Parathyroid adenoma (tissue), 2 donors: ENCODE data around the gene RAB40C.
"Not testable (repeated sequence)": the region's sequence is repeated elsewhere in the genome, so short reads cannot be mapped to it uniquely, and the experiment has no call there.

Experiments used
- H2AFZ ChIP-seq: fragments of 300-600 bp; sonication (generic); one replicate; pipeline ENCODE4 v1.7.0; 2017; ENCODE audit warnings: antibody characterized with exemption, mild to moderate bottlenecking
- H3K27ac ChIP-seq: fragments of 300-600 bp; sonication (generic); one replicate; pipeline ENCODE4 v1.7.0; 2017
- H3K27me3 ChIP-seq: fragments of 300-600 bp; sonication (generic); one replicate; pipeline ENCODE4 v1.7.0; 2017; ENCODE audit warnings: low read length; ENCODE audit not compliant: control insufficient read depth, insufficient read depth
- H3K36me3 ChIP-seq: fragments of 300-600 bp; sonication (generic); one replicate; pipeline ENCODE4 v1.7.0; 2017; ENCODE audit warnings: low read length; ENCODE audit not compliant: control insufficient read depth, insufficient read depth
- H3K4me1 ChIP-seq: fragments of 300-600 bp; sonication (generic); one replicate; pipeline ENCODE4 v1.7.0; 2017; ENCODE audit warnings: control low read depth
- H3K4me2 ChIP-seq: fragments of 300-600 bp; sonication (generic); one replicate; pipeline ENCODE4 v1.7.0; 2017; ENCODE audit warnings: low read length
- H3K4me3 ChIP-seq: fragments of 300-600 bp; sonication (generic); one replicate; pipeline ENCODE4 v1.7.0; 2017; ENCODE audit warnings: low read depth, low read length
- H3K79me2 ChIP-seq: fragments of 300-600 bp; sonication (generic); one replicate; pipeline ENCODE4 v1.7.0; 2017; ENCODE audit warnings: control low read depth
- H3K9ac ChIP-seq: fragments of 300-600 bp; sonication (generic); one replicate; pipeline ENCODE4 v1.7.0; 2017; ENCODE audit warnings: mild to moderate bottlenecking
- H3K9me3 ChIP-seq: fragments of 300-600 bp; sonication (generic); one replicate; pipeline ENCODE4 v1.7.0; 2017; ENCODE audit warnings: low read length; ENCODE audit not compliant: control insufficient read depth
- TF ChIP-seq, protein P1 (sequence below): fragments of 300-600 bp; sonication (generic); IDR thresholded peaks from one replicate; pipeline ENCODE4 v1.7.0; 2017; ENCODE audit warnings: antibody characterized with exemption, mild to moderate bottlenecking
- donor health status: primary hyperparathyroidism.

Gene RAB40C

DNA sequence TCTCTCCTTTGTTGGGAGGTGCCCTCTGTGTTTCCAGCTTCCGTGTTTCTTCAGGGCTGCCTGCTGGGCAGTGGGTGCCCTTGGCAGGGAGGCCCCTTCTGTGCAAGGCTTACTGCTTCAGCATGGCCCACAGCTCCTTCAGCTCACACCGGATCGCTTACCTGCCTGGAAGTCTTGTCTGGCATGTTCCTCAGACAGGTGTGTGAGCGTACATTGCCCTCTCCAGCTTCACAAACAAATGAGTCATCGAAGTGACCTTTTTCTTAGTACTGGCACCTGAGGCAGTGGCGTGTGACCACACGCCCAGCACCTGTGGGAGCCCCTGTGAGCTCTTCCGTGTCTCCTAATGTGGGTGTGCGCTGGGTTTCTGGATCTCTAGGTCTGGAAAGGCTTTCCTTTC, 3.5 kb downstream of the RAB40C start:
- Histone ChIP-seq H3K36me3 (no peaks in the 10 kb centered on the region), H3K9me3 (no peaks in the 10 kb centered on the region), H3K27me3 (no peaks in the 10 kb centered on the region), H2AFZ (peak overlapping the region; percentile 22), H3K4me1 (peaks cover 17% of the 10 kb centered on the region), H3K4me2 (peak overlapping the region; percentile 58), H3K27ac (peak overlapping the region; percentile 59), H3K9ac (no peak overlapping the region), H3K79me2 (peaks cover 35% of the 10 kb centered on the region), H3K4me3 (no peak overlapping the region)
- TF ChIP-seq, protein P1, sequence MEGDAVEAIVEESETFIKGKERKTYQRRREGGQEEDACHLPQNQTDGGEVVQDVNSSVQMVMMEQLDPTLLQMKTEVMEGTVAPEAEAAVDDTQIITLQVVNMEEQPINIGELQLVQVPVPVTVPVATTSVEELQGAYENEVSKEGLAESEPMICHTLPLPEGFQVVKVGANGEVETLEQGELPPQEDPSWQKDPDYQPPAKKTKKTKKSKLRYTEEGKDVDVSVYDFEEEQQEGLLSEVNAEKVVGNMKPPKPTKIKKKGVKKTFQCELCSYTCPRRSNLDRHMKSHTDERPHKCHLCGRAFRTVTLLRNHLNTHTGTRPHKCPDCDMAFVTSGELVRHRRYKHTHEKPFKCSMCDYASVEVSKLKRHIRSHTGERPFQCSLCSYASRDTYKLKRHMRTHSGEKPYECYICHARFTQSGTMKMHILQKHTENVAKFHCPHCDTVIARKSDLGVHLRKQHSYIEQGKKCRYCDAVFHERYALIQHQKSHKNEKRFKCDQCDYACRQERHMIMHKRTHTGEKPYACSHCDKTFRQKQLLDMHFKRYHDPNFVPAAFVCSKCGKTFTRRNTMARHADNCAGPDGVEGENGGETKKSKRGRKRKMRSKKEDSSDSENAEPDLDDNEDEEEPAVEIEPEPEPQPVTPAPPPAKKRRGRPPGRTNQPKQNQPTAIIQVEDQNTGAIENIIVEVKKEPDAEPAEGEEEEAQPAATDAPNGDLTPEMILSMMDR = no peak

DNA sequence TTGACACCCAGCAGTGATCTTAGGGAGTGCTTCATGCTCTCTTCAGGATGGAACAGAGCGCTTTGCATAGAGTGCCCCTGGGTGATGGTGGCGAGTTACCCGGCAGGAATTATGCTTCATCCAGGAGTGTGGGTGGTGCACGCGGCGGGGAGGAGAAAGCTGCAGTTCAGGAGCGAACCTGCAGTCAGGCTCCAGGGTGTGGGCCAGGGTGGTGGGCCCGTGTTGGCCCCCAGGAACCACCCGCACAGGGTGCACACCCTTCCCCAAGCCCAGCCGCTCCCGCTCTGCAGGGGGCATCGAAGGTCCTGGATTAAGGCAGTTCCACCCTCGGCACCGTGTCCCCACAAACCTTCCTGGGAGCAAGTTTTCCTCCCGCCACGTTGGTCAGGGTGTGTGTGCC, 3.9 kb downstream of the RAB40C start:
- Histone ChIP-seq H3K9ac (no peak overlapping the region), H3K36me3 (no peaks in the 10 kb centered on the region), H3K79me2 (peaks cover 35% of the 10 kb centered on the region), H3K27ac (peak overlapping the region; percentile 59), H3K9me3 (no peaks in the 10 kb centered on the region), H3K4me3 (no peak overlapping the region), H3K4me1 (peaks cover 17% of the 10 kb centered on the region), H3K27me3 (no peaks in the 10 kb centered on the region), H2AFZ (no peak overlapping the region), H3K4me2 (peak overlapping the region; percentile 15)
- TF ChIP-seq, protein P1 = no peak

DNA sequence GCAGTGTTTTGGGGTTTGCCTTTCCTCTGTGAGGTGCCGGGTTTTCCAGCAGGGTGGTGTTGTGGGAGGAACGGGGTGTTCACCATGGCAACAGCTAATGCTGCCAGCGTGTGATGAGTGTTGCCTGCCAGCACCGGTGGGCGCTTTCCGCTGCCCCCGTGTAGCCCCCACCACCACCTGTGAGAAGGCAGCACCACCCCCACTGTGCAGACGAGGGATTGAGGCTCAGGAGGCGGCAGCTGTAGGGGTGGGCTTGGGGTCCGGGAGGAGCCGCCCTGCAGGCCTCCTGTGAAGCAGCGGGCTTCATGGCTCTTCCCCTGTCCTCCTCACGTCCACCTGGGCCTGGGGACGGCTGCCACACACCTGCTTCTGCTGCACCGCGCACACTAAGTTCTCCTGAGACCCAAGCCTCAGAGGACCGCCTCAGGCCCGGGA, 5.2 kb downstream of the RAB40C start:
- Histone ChIP-seq H3K27me3 (no peaks in the 10 kb centered on the region), H3K9ac (no peak overlapping the region), H3K4me2 (no peak overlapping the region), H3K9me3 (no peaks in the 10 kb centered on the region), H3K36me3 (no peaks in the 10 kb centered on the region), H3K4me1 (peaks cover 17% of the 10 kb centered on the region), H3K4me3 (no peak overlapping the region), H3K27ac (no peak overlapping the region), H2AFZ (no peak overlapping the region), H3K79me2 (peaks cover 42% of the 10 kb centered on the region)
- TF ChIP-seq, protein P1 = no peak

DNA sequence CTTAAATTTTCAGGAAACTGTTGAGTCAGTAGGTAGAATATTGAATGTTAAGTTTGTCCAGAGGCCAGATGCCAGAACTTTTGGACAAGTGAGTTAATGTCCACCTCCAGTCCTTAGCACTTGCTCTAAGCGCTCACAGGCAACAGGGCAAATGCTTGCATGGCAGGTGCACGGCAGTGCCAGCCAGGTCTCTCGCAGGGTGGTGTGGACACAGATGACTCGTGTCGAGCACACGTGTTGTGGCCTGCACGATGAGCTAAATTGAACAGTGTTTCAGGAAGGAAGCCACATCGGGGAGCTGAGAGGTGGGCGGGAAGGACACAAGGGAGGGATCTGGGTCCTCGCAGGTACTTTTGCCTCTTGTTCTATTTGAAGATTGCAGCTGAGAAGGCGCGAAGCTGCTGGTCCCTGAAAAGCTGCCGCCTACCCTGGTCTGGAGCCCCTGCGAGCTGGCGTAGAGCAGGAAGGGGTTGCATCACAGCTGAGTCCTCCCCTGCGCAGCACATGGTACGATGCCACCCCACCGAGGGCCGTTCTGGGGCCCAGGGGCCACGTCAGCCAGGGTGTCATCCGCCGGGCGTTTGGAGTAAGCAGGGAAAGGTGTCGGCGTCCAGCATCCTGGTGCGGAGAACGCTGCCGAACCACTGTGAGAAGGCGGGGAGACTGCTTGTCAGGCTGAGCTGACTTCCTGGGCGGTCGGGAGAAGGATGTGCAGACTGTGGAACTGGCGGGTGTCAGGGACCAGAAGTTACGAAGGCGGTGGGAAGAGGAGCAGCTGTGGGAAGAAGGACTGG, 6.3 kb downstream of the RAB40C start:
- Histone ChIP-seq H3K4me2 (no peak overlapping the region), H3K36me3 (no peaks in the 10 kb centered on the region), H3K79me2 (peaks cover 37% of the 10 kb centered on the region), H3K27me3 (no peaks in the 10 kb centered on the region), H3K4me3 (no peak overlapping the region), H2AFZ (no peak overlapping the region), H3K9me3 (no peaks in the 10 kb centered on the region), H3K27ac (no peak overlapping the region), H3K4me1 (peaks cover 12% of the 10 kb centered on the region), H3K9ac (no peak overlapping the region)
- TF ChIP-seq, protein P1 = no peak

DNA sequence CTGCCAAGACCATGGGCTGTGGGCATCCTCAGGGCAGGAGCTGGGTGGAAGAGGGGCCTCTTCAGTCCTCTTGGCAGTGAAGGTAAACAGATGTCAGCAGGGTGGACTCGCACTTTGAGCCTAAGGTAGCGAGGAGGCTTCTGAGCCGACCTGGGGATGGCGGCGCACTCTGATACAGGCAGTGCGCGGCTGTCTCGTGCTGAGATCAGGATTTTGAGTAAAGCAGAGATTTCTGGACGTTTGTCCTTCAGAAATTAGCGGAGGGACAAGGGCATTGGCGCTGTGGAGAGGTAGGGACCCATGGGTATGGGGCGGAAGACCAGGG, 6.8 kb downstream of the RAB40C start:
- Histone ChIP-seq H3K27ac (no peak overlapping the region), H3K27me3 (no peaks in the 10 kb centered on the region), H3K4me3 (no peak overlapping the region), H3K4me2 (no peak overlapping the region), H3K79me2 (peaks cover 37% of the 10 kb centered on the region), H3K36me3 (no peaks in the 10 kb centered on the region), H3K4me1 (peaks cover 12% of the 10 kb centered on the region), H3K9ac (no peak overlapping the region), H2AFZ (no peak overlapping the region), H3K9me3 (no peaks in the 10 kb centered on the region)
- TF ChIP-seq, protein P1 = no peak

DNA sequence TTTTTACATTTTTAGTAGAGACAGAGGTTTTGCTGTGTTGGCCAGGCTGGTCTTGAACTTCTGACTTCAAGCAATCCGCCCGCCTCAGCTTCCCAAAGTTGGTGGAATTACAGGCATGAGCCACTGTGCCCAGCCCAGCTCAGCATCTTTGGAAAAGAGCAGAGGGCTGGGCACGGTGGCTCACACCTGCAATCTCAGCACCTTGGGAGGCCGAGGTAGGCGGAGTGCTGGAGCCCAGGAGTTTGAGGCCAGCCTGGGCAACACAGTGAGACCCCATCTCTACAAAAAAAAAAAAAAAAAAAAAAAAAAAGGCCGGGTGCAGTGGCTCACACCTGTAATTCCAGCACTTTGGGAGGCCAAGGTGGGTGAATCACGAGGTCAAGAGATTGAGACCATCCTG, 7.8 kb downstream of the RAB40C start:
- H3K4me2 ChIP-seq, H3K27ac ChIP-seq, H3K4me3 ChIP-seq, H3K9ac ChIP-seq, H3K27me3 ChIP-seq, H3K9me3 ChIP-seq, H2AFZ ChIP-seq, H3K36me3 ChIP-seq: not testable (repeated sequence)
- peaks cover 12% of the 10 kb centered on the region for H3K4me1 ChIP-seq
- H3K79me2 ChIP-seq = peaks cover 37% of the 10 kb centered on the region
